HG02610 (cell line): ENCODE measurements around the gene GLE1.
A peak's percentile ranks its signal among the peaks of the same experiment; 100 is the strongest.
"Not testable (repeated sequence)": the region's sequence is repeated elsewhere in the genome, so short reads cannot be mapped to it uniquely, and the experiment has no call there.

Experiments used
- ATAC-seq: cut with Tn5 transposase; IDR thresholded peaks from one replicate; pipeline ENCODE4 v1.9.1; 2021; ENCODE audit warnings: mild to moderate bottlenecking, moderate library complexity; ENCODE audit not compliant: unreplicated experiment

The GLE1 gene

GRCh38 chr9:128551657-128552152, 47.2 kb downstream of the GLE1 start:
- no peak for ATAC-seq

GRCh38 chr9:128552153-128552743, 47.7 kb downstream of the GLE1 start, which contains the start of gene SPTAN1:
TSS of gene SPTAN1 (plus strand) at chr9:128552587. CDS start at chr9:128566741, 14,154 bp downstream.
- peak; percentile 77 for ATAC-seq

- peak; percentile 32 for ATAC-seq
These were observed 48.4 kb downstream of the GLE1 start for GRCh38 chr9:128552744-128553440.

GRCh38 chr9:128553728-128554127, 49.2 kb downstream of the GLE1 start:
- no peak for ATAC-seq

- ATAC-seq, result no peak
These were observed 49.8 kb downstream of the GLE1 start for GRCh38 chr9:128554155-128554862.

- no peak for ATAC-seq
These were observed 50.7 kb downstream of the GLE1 start for GRCh38 chr9:128555180-128555721.

GRCh38 chr9:128556276-128556675, 51.8 kb downstream of the GLE1 start:
- ATAC-seq, result no peak

GRCh38 chr9:128556926-128557634, 52.6 kb downstream of the GLE1 start:
- ATAC-seq, result no peak

GRCh38 chr9:128558431-128559310, 54.2 kb downstream of the GLE1 start:
- peak; percentile 86 for ATAC-seq

- ATAC-seq, result no peak
These were observed 61.1 kb downstream of the GLE1 start for GRCh38 chr9:128565578-128565977.

GRCh38 chr9:128568470-128569078, 64.1 kb downstream of the GLE1 start:
- ATAC-seq, result no peak

GRCh38 chr9:128575469-128575868, 71.0 kb downstream of the GLE1 start:
- no peak for ATAC-seq

- ATAC-seq, result no peak
These were observed 71.4 kb downstream of the GLE1 start for GRCh38 chr9:128575916-128576315.

GRCh38 chr9:128577206-128577605, 72.7 kb downstream of the GLE1 start:
- no peak for ATAC-seq

GRCh38 chr9:128579194-128579593, 74.7 kb downstream of the GLE1 start:
- no peak for ATAC-seq

- ATAC-seq, result no peak
These were observed 76.2 kb downstream of the GLE1 start for GRCh38 chr9:128580731-128581130.

GRCh38 chr9:128585155-128585554, 80.6 kb downstream of the GLE1 start:
- ATAC-seq, result not testable (repeated sequence)

- ATAC-seq, result not testable (repeated sequence)
These were observed 82.4 kb downstream of the GLE1 start for GRCh38 chr9:128586934-128587333.

GRCh38 chr9:128587453-128587852, 82.9 kb downstream of the GLE1 start:
- ATAC-seq, result no peak
